PFSK-1 (cell line): ENCODE results near the gene S100P.

Experiments used
- FOXP2 ChIP-seq: optimal IDR thresholded peaks from 2 replicates; pipeline ENCODE3; 2011; ENCODE audit warnings: borderline replicate concordance, control low read depth, inconsistent platforms; ENCODE audit not compliant: insufficient read depth; ENCODE audit errors: extremely low read length, extremely low read depth
- POLR2AphosphoS5 ChIP-seq: IDR thresholded peaks from 2 replicates; pipeline ENCODE4 v1.6.1; 2012; ENCODE audit warnings: low read depth, mild to moderate bottlenecking, control low read depth, low read length, moderate library complexity
- SIN3A ChIP-seq: IDR thresholded peaks from 2 replicates; pipeline ENCODE4 v1.6.1; 2012; ENCODE audit warnings: mild to moderate bottlenecking, low read length, moderate library complexity, borderline replicate concordance; ENCODE audit not compliant: insufficient read depth
- TAF1 ChIP-seq: IDR thresholded peaks from 2 replicates; pipeline ENCODE4 v1.6.1; 2012; ENCODE audit warnings: low read length, control low read depth, borderline replicate concordance; ENCODE audit not compliant: insufficient read depth
- TF ChIP-seq, protein P1 (sequence below), 2 experiments: IDR thresholded peaks; 2 replicates each; pipeline versions ENCODE4 v1.6.1 to v1.8.0; 2011 to 2012; ENCODE audit warnings: low read depth in 2 of 2, low read length in 2 of 2, control low read depth in 1 of 2, inconsistent platforms in 1 of 2, mild to moderate bottlenecking in 1 of 2, moderate library complexity in 1 of 2; ENCODE audit not compliant: insufficient read depth in 1 of 2

The S100P gene

DNA sequence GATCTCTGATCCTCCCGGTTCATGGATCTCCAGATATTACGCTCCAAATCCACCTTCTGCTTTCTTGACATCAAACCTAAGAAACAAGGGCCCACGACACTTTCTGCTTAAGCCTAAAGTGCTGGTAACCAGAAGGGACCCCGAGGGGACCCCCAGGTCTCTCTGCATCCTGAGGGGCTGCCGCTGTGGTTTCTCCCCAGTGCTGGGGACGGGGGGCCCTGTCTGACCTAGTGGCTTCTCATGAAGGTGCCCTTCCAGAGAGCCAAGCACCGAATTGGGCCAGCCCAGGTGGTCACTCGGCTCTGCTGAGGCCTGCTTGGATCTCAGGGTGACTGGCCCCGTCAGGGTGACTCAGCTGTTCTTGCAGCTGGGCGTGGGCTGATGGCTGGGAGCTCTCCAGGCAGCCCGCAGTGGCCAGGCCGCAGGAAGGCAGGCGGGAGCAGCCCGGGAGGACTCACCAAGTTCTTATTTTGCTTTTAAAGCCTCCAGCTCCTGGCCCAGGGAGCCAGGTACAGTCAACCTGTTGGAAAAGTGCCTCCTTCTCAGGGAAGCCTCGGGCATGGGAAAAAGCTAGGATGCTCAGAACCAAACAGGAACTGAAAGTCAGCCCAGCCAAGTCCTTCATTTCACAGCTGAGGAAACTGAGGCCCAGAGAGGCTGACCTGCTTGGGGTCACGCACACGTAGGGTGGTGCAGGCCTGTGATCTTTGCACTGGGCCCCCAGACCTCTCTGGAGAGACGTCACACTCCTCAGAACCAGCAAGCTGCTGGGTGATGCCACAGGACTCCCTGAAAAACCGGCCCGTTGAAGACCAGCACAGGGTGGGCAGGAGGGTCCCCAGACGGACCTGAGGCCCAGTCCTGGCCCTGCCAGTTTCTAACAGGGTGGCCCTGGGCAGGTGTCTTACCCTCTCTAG lies 39.0 kb downstream of the S100P start:
- TF ChIP-seq SIN3A: no peak
- TF ChIP-seq TAF1: no peak
- no peak for TF ChIP-seq FOXP2
- TF ChIP-seq POLR2AphosphoS5: no peak
- TF ChIP-seq, protein P1, sequence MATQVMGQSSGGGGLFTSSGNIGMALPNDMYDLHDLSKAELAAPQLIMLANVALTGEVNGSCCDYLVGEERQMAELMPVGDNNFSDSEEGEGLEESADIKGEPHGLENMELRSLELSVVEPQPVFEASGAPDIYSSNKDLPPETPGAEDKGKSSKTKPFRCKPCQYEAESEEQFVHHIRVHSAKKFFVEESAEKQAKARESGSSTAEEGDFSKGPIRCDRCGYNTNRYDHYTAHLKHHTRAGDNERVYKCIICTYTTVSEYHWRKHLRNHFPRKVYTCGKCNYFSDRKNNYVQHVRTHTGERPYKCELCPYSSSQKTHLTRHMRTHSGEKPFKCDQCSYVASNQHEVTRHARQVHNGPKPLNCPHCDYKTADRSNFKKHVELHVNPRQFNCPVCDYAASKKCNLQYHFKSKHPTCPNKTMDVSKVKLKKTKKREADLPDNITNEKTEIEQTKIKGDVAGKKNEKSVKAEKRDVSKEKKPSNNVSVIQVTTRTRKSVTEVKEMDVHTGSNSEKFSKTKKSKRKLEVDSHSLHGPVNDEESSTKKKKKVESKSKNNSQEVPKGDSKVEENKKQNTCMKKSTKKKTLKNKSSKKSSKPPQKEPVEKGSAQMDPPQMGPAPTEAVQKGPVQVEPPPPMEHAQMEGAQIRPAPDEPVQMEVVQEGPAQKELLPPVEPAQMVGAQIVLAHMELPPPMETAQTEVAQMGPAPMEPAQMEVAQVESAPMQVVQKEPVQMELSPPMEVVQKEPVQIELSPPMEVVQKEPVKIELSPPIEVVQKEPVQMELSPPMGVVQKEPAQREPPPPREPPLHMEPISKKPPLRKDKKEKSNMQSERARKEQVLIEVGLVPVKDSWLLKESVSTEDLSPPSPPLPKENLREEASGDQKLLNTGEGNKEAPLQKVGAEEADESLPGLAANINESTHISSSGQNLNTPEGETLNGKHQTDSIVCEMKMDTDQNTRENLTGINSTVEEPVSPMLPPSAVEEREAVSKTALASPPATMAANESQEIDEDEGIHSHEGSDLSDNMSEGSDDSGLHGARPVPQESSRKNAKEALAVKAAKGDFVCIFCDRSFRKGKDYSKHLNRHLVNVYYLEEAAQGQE (IDR thresholded peaks at IDR 0.05; ENCODE audit: insufficient read depth in 1 of 2, low read depth in 2 of 2, low read length in 2 of 2): no peak

DNA sequence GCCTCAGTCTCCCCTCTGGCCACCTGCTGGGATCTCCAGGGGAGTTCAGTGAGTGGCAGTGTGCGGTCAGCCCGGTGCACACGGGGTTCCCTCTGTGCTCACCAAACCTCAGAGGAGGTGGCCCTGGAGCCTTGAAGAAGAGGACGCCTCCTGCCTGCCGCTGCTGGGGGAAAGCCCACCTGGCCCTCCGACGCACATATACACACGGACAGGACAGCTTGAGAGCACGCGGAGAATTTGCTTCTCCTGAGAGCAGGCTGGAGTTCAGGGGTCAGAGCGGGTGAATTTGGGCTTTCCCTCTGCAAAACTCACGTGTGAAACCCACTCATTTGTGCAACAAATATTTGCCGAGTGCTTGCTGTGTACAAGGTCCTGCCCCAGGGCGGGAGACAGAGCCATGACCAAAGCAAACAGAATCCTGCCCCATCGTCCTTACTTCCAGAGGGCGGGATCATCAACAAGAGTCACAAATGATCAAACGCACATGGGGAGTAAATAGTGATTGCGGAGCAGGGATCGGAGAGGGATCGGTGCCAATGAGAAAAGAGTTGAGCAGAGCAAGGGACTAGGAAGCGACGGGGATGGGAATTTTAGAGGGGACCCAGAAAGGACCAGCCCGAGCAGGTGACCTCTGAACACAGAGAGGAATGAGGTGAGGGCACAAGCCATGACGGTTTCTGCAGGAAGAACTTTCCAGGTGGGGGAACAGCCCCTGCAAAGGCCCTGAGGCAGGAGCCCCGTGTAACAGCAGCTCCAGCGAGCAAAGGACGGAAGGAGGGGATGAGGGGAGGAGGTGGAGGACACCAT lies 39.9 kb downstream of the S100P start:
- TF ChIP-seq, protein P1 (IDR thresholded peaks at IDR 0.05; ENCODE audit: insufficient read depth in 1 of 2, low read depth in 2 of 2, low read length in 2 of 2): no peak

DNA sequence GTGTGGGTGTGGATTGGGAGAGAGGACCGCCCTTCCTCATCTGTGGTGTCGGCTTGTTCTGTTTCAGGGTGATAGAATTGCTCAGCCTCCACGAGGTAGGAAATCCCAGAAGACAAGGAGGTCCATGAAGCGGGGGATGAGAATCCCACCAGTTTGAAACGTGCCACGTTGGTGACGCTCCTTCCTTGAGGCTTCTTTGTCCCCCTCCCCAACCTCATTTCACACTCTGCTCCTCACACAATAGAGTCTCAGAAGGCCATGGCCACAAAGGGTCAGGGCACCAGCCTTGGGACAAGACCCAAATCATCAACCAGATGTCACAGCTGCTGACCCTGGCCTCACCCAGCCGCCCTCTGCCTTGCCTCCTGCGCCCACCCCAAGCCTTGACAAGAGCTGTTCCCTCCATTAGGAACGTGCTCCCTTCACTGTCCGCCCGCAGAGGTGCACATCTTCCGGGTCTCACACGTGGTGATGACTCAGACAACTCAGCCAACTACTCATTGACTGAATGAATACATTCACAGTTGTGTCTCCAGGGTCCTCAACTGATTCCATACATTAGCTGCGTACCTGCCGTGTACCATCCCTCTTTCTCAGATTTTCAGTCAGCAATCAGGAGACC lies 40.6 kb downstream of the S100P start:
- TF ChIP-seq SIN3A: no peak
- TF ChIP-seq TAF1: no peak
- TF ChIP-seq POLR2AphosphoS5: no peak
- TF ChIP-seq FOXP2: no peak
- TF ChIP-seq, protein P1 (IDR thresholded peaks at IDR 0.05; ENCODE audit: insufficient read depth in 1 of 2, low read depth in 2 of 2, low read length in 2 of 2): no peak

DNA sequence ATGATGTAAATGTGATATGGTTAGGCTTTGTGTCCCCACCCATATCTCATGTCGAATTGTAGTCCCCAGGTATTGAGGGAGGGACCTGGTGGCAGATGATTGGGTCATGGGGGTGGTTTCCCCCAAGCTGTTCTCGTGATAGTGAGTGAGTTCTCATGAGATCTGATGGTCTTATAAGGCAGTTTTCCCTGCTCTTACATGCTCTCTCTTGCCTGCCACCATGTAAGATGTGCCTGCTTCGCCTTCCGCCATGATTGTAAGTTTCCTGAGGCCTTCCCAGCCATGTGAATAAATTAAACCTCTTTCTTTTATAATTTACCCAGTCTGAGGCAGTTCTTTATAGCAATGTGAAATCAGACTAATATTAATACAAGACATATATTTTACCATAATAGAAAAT lies 46.2 kb downstream of the S100P start:
- TF ChIP-seq, protein P1 (IDR thresholded peaks at IDR 0.05; ENCODE audit: insufficient read depth in 1 of 2, low read depth in 2 of 2, low read length in 2 of 2): no peak
- TF ChIP-seq SIN3A (no peak), FOXP2 (no peak), TAF1 (no peak), POLR2AphosphoS5 (no peak)
